Fibroblast of lung (primary cell): ENCODE data around the gene OSMR. TPM values are rescaled to one million over a fixed set of nuclear protein-coding genes. Genes with fewer than 3 reads are reported as not detected.

Source experiments
- DNase-seq, 2 donors: peaks; one replicate each; pipeline versions ENCODE4 v3.0.0 to v3.0.0-alpha.2; 2010; ENCODE audit warnings: low read depth in 2 of 2
- H2AFZ ChIP-seq: 2 replicates; pipeline ENCODE4 v1.5.1; 2012; ENCODE audit warnings: low read length, control low read depth, inconsistent platforms
- H3K27ac ChIP-seq: 2 replicates; pipeline ENCODE4 v1.5.1; 2011; ENCODE audit warnings: low read length, control low read depth; ENCODE audit not compliant: insufficient read depth
- H3K27me3 ChIP-seq: 2 replicates; pipeline ENCODE4 v1.5.1; 2011; ENCODE audit warnings: mild to moderate bottlenecking, low read length; ENCODE audit not compliant: control insufficient read depth, insufficient read depth
- H3K36me3 ChIP-seq: 2 replicates; pipeline ENCODE4 v1.5.1; 2011; ENCODE audit warnings: low read length; ENCODE audit not compliant: control insufficient read depth, insufficient read depth
- H3K4me1 ChIP-seq: 2 replicates; pipeline ENCODE4 v1.5.1; 2011; ENCODE audit warnings: low read length; ENCODE audit not compliant: control insufficient read depth, insufficient read depth; ENCODE audit errors: extremely low read depth
- H3K4me2 ChIP-seq: 2 replicates; pipeline ENCODE4 v1.5.1; 2011; ENCODE audit warnings: low read length, control low read depth; ENCODE audit not compliant: insufficient read depth; ENCODE audit errors: extremely low read depth
- H3K4me3 ChIP-seq, 4 experiments: fragments of 200-600 bp in 1 of 4; sonication (generic) in 1 of 4; replicated peaks in 1 of 4; 2 replicates each; pipeline ENCODE4 v1.5.1; 2011 to 2016; ENCODE audit warnings: low read length in 4 of 4, low read depth in 3 of 4, mild to moderate bottlenecking in 3 of 4, control low read depth in 2 of 4, inconsistent platforms in 1 of 4, mixed read lengths in 1 of 4; ENCODE audit not compliant: insufficient read depth in 1 of 4; ENCODE audit errors: control extremely low read depth in 1 of 4
- H3K79me2 ChIP-seq: 2 replicates; pipeline ENCODE4 v1.5.1; 2012; ENCODE audit warnings: mild to moderate bottlenecking, low read length, inconsistent platforms; ENCODE audit not compliant: control insufficient read depth, insufficient read depth
- H3K9ac ChIP-seq: 2 replicates; pipeline ENCODE4 v1.5.1; 2011; ENCODE audit warnings: mild to moderate bottlenecking, low read length, control low read depth; ENCODE audit not compliant: insufficient read depth
- H3K9me3 ChIP-seq: 2 replicates; pipeline ENCODE4 v1.5.1; 2012; ENCODE audit warnings: low read depth, low read length; ENCODE audit not compliant: control insufficient read depth, insufficient read depth
- H4K20me1 ChIP-seq: 2 replicates; pipeline ENCODE4 v1.5.1; 2011; ENCODE audit warnings: low read length; ENCODE audit not compliant: control insufficient read depth, insufficient read depth; ENCODE audit errors: extremely low read depth
- EZH2 ChIP-seq: IDR thresholded peaks from 2 replicates; pipeline ENCODE4 v1.5.1; 2012; ENCODE audit warnings: low read length, control low read depth, mild to moderate bottlenecking; ENCODE audit errors: missing control alignments
- polyA plus RNA-seq, 2 donors: library from polyadenylated mRNA; depleted of rRNA in 1 of 2; stranded (reverse) in 1 of 2; unstranded in 1 of 2; fragments of >200 nt; gene quantifications; 2 replicates each; pipeline ENCODE4 v1.2.1, GENCODE V29; 2011 to 2012; ENCODE audit warnings: missing spikeins in 1 of 2
- total RNA-seq: library from RNA; depleted of rRNA; stranded (reverse); fragments of >200 nt; gene quantifications from 2 replicates; pipeline ENCODE4 v1.2.1, GENCODE V29; 2014
- TF ChIP-seq, protein P1 (sequence below), 2 donors: IDR thresholded peaks in 1 of 2; conservative IDR thresholded peaks in 1 of 2; 1 replicate in 1 of 2; 2 replicates in 1 of 2; pipeline ENCODE4 v1.5.1; 2011 to 2012; ENCODE audit warnings: low read length in 2 of 2, control low read depth in 1 of 2, inconsistent platforms in 1 of 2, low read depth in 1 of 2, mild to moderate bottlenecking in 1 of 2

Gene OSMR
- total and polyA plus RNA-seq, 2 donors (not counting 1 experiment from before 2014, with no cell fraction given), result 102 to 189 TPM

DNA sequence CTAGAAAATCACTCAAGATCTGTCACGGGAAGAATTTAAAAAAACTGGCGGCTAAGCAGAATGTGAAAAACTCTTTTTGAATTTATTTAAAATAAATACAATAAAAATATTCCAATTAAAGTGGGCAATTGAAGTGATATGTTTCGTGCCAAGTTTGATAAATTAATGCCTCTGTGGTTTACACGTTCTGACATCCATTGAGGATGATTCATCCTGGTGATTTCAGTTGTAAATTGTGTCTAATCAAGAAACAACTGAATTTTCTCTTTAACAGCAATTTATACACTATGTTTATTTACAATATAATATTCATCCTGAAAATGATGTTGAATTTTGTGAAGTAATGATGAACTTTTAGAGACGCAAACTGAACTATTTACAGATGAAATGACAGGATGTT lies 21.0 kb upstream of the OSMR start:
- TF ChIP-seq, protein P1, sequence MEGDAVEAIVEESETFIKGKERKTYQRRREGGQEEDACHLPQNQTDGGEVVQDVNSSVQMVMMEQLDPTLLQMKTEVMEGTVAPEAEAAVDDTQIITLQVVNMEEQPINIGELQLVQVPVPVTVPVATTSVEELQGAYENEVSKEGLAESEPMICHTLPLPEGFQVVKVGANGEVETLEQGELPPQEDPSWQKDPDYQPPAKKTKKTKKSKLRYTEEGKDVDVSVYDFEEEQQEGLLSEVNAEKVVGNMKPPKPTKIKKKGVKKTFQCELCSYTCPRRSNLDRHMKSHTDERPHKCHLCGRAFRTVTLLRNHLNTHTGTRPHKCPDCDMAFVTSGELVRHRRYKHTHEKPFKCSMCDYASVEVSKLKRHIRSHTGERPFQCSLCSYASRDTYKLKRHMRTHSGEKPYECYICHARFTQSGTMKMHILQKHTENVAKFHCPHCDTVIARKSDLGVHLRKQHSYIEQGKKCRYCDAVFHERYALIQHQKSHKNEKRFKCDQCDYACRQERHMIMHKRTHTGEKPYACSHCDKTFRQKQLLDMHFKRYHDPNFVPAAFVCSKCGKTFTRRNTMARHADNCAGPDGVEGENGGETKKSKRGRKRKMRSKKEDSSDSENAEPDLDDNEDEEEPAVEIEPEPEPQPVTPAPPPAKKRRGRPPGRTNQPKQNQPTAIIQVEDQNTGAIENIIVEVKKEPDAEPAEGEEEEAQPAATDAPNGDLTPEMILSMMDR (conservative IDR thresholded peaks at IDR 0.05 in 1 of 2, IDR thresholded peaks at IDR 0.05 in 1 of 2; ENCODE audit: low read depth in 1 of 2, low read length in 2 of 2), result no peak
- no peak for TF ChIP-seq EZH2
- H3K27ac ChIP-seq, result no peak overlapping the region
- no peak overlapping the region for H3K4me2 ChIP-seq
- no peaks in the 10 kb centered on the region for H3K27me3 ChIP-seq
- H3K4me1 ChIP-seq, result no peaks in the 10 kb centered on the region
- no peak overlapping the region for H3K4me3 ChIP-seq
- H3K79me2 ChIP-seq, result no peaks in the 10 kb centered on the region
- no peak overlapping the region for H3K9ac ChIP-seq
- no peak overlapping the region for H2AFZ ChIP-seq
- H3K9me3 ChIP-seq, result no peaks in the 10 kb centered on the region
- H3K36me3 ChIP-seq, result peaks cover 5% of the 10 kb centered on the region
- no peaks in the 10 kb centered on the region for H4K20me1 ChIP-seq
- DNase-seq, result peak in 1 of 2 donors; percentile 40

DNA sequence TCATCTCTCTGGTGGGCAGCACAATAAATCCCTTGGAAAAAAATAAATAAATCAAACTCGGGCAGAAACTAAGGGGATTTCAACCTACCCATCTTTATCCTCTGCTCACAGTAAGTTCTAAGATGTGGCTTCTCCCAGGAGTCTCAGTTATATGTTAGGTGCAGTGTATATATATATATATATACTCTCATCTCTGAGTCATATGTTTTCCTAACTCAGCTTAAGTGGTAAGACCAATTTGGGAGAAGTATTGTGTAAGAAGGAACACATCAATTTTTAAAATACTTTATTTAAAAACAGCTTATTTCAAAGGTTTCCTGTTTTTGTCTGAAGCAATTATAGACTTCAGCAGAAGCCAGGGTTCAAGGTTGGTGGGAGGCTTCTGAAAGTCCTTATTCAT lies 20.3 kb upstream of the OSMR start:
- no peak overlapping the region for H3K27ac ChIP-seq
- TF ChIP-seq EZH2, result no peak
- no peak overlapping the region for H3K4me2 ChIP-seq
- peak; percentile 34 to 76 for DNase-seq
- peaks cover 3% of the 10 kb centered on the region for H3K79me2 ChIP-seq
- no peaks in the 10 kb centered on the region for H3K9me3 ChIP-seq
- no peaks in the 10 kb centered on the region for H4K20me1 ChIP-seq
- no peak overlapping the region for H2AFZ ChIP-seq
- H3K9ac ChIP-seq, result no peak overlapping the region
- peaks cover 5% of the 10 kb centered on the region for H3K36me3 ChIP-seq
- H3K4me1 ChIP-seq, result peaks cover under 1% of the 10 kb centered on the region
- no peak overlapping the region for H3K4me3 ChIP-seq
- H3K27me3 ChIP-seq, result no peaks in the 10 kb centered on the region

DNA sequence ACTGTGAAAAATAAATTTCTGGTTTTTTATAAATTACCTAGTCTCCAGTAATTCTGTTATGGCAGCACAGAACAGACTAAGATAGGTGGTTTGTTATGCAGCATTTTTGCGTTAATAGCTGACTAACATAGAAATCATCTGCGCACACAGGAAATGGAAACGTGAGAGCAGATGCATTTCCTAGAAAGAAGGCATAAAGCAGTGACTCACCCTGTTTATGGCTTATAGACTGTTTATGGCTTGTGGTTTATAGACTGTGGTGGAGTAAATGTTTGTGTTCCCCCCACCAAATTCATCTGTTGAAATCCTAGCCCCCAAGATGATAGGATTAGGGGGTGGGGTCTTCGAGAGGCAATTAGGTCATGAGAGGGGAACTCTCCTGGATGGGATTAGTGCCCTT lies 18.3 kb upstream of the OSMR start:
- no peak overlapping the region for H3K4me2 ChIP-seq

More for the DNA sequence above, 18.3 kb upstream of the OSMR start:
- H3K27me3 ChIP-seq, result no peaks in the 10 kb centered on the region
- DNase-seq, result peak; percentile 56 to 76
- peaks cover 6% of the 10 kb centered on the region for H3K4me1 ChIP-seq
- H3K27ac ChIP-seq, result no peak overlapping the region
- H4K20me1 ChIP-seq, result no peaks in the 10 kb centered on the region
- H3K9ac ChIP-seq, result no peak overlapping the region
- no peaks in the 10 kb centered on the region for H3K9me3 ChIP-seq
- peaks cover 3% of the 10 kb centered on the region for H3K36me3 ChIP-seq
- H3K79me2 ChIP-seq, result peaks cover 5% of the 10 kb centered on the region
- H3K4me3 ChIP-seq, result no peak overlapping the region
- no peak for TF ChIP-seq EZH2
- TF ChIP-seq, protein P1 (conservative IDR thresholded peaks at IDR 0.05 in 1 of 2, IDR thresholded peaks at IDR 0.05 in 1 of 2; ENCODE audit: low read depth in 1 of 2, low read length in 2 of 2), result no peak
- no peak overlapping the region for H2AFZ ChIP-seq
